Activated T-cell treated with anti-CD3 and anti-CD28 coated beads for 4 hours (primary cell): ENCODE results near the gene AMDHD2.
"Not testable (repeated sequence)": the region's sequence is repeated elsewhere in the genome, so short reads cannot be mapped to it uniquely, and the experiment has no call there.

Experiments used
- DNase-seq: peaks from one replicate; pipeline ENCODE4 v3.0.0-alpha.2; 2020

The AMDHD2 gene

GRCh38 chr16:2518823-2519710 lies 1.1 kb upstream of the AMDHD2 start:
- DNase-seq, result no peak

GRCh38 chr16:2519711-2520080 lies 475 bp upstream of the AMDHD2 start:
- no peak for DNase-seq

- DNase-seq, result no peak
These were observed 787 bp downstream of the AMDHD2 start for GRCh38 chr16:2520784-2521531.

- no peak for DNase-seq
These were observed 3.6 kb downstream of the AMDHD2 start for GRCh38 chr16:2523801-2524231.

GRCh38 chr16:2524339-2524938 lies 4.3 kb downstream of the AMDHD2 start:
- DNase-seq, result no peak

GRCh38 chr16:2526135-2526534 lies 6.0 kb downstream of the AMDHD2 start:
- DNase-seq, result no peak

GRCh38 chr16:2527071-2527783 lies 7.1 kb downstream of the AMDHD2 start:
- DNase-seq, result no peak

- DNase-seq, result no peak
These were observed 7.6 kb downstream of the AMDHD2 start for GRCh38 chr16:2527784-2528100.

GRCh38 chr16:2528161-2529060 lies 8.2 kb downstream of the AMDHD2 start:
- no peak for DNase-seq

GRCh38 chr16:2529061-2529931 lies 9.1 kb downstream of the AMDHD2 start:
- DNase-seq, result no peak

- no peak for DNase-seq
These were observed 9.9 kb downstream of the AMDHD2 start for GRCh38 chr16:2529961-2530628.

GRCh38 chr16:2530629-2531318 lies 10.6 kb downstream of the AMDHD2 start:
- DNase-seq, result no peak

GRCh38 chr16:2531371-2531695 lies 11.2 kb downstream of the AMDHD2 start, which contains the start of gene CEMP1:
TSS of gene CEMP1 (minus strand) at chr16:2531408. CDS start at chr16:2531073, 335 bp downstream.
- no peak for DNase-seq

- peak; percentile 93 for DNase-seq
These were observed 11.7 kb downstream of the AMDHD2 start for GRCh38 chr16:2531696-2532493.

GRCh38 chr16:2532494-2533141 lies 12.4 kb downstream of the AMDHD2 start:
- DNase-seq, result no peak

- DNase-seq, result not testable (repeated sequence)
These were observed 13.1 kb downstream of the AMDHD2 start for GRCh38 chr16:2533142-2533755.

GRCh38 chr16:2533912-2534311 lies 13.7 kb downstream of the AMDHD2 start:
- DNase-seq, result no peak

- DNase-seq, result not testable (repeated sequence)
These were observed 14.2 kb downstream of the AMDHD2 start for GRCh38 chr16:2534335-2534734.
